HS-5 (cell line): ENCODE measurements around the gene NUPR1.
"Not testable (repeated sequence)": the region's sequence is repeated elsewhere in the genome, so short reads cannot be mapped to it uniquely, and the experiment has no call there.

Experiments
- DNase-seq: peaks from one replicate; pipeline ENCODE4 v3.0.0-alpha.2; 2012; ENCODE audit warnings: low read depth

NUPR1 gene

GRCh38 chr16:28554634-28555423 is 16.1 kb upstream of the NUPR1 start:
- DNase-seq: no peak

- peak; percentile 80 for DNase-seq
Observed at GRCh38 chr16:28553776-28554633, 15.2 kb upstream of the NUPR1 start, which contains the start of gene SGF29. TSS of gene SGF29 (plus strand) at chr16:28553920. CDS start at chr16:28581070, 27,150 bp downstream.

GRCh38 chr16:28549301-28549899 is 10.6 kb upstream of the NUPR1 start:
- no peak for DNase-seq

GRCh38 chr16:28548306-28548802 is 9.6 kb upstream of the NUPR1 start:
- DNase-seq: no peak

GRCh38 chr16:28546626-28547025 is 7.9 kb upstream of the NUPR1 start:
- no peak for DNase-seq

- not testable (repeated sequence) for DNase-seq
Observed at GRCh38 chr16:28545964-28546363, 7.2 kb upstream of the NUPR1 start.

- no peak for DNase-seq
Observed at GRCh38 chr16:28544998-28545397, 6.2 kb upstream of the NUPR1 start.

GRCh38 chr16:28543072-28543471 is 4.3 kb upstream of the NUPR1 start:
- no peak for DNase-seq

- DNase-seq: no peak
Observed at GRCh38 chr16:28542646-28543045, 3.9 kb upstream of the NUPR1 start.

- DNase-seq: no peak
Observed at GRCh38 chr16:28540346-28540745, 1.6 kb upstream of the NUPR1 start.

- DNase-seq: no peak
Observed at GRCh38 chr16:28537964-28538732, 626 bp downstream of the NUPR1 start.

- no peak for DNase-seq
Observed at GRCh38 chr16:28537076-28537475, 1.7 kb downstream of the NUPR1 start.

- DNase-seq: no peak
Observed at GRCh38 chr16:28534542-28535373, 4.0 kb downstream of the NUPR1 start.

GRCh38 chr16:28532940-28533647 is 5.7 kb downstream of the NUPR1 start:
- DNase-seq: no peak

GRCh38 chr16:28531777-28532744 is 6.7 kb downstream of the NUPR1 start:
- no peak for DNase-seq

- no peak for DNase-seq
Observed at GRCh38 chr16:28529124-28529523, 9.7 kb downstream of the NUPR1 start.

- DNase-seq: no peak
Observed at GRCh38 chr16:28528463-28528867, 10.3 kb downstream of the NUPR1 start.

- DNase-seq: no peak
Observed at GRCh38 chr16:28527985-28528384, 10.8 kb downstream of the NUPR1 start.
